IPS DF 19.7 (cell line): ENCODE results near the gene TLK1.

Experiments
- DNase-seq: peaks from one replicate; pipeline ENCODE4 v3.0.0-alpha.2; 2013; ENCODE audit warnings: low read depth, low spot score

The TLK1 gene

DNA sequence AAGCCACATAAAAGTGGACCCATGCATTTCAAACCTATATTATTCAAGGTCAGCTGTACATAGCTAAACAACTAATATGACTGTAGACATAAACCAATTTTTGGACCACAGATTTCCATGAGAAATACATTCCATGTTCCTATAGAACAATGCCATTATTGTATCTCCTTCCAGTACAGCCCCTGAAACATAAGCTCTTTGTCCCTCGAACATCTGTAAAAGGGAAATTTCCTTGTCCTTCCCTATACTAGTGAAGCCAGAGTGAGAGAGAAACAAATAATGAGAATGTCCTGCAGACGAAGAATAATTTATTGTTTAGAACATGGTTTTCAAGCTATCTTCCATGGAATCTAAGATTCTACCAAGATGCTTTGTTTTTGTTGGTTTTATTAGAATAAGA lies 156.3 kb downstream of the TLK1 start:
- DNase-seq: no peak

DNA sequence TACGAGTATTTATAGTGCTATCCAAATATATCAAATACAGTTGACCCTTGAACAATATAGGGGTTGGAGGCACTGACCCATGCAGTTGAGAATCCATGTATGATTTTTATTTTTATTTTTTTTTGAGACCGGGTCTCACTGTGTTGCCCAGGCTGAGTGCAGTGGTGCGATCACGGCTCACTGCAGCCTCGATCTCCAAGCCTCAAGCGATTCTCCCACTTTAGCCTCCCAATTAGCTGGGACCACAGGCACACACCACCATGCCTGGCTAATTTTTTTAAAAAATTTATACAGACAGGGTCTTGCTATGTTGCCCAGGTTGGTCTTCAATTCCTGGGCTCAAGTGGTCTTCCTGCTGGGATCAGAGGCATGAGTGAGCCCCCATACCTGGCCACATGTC lies 161.0 kb downstream of the TLK1 start:
- DNase-seq: no peak

DNA sequence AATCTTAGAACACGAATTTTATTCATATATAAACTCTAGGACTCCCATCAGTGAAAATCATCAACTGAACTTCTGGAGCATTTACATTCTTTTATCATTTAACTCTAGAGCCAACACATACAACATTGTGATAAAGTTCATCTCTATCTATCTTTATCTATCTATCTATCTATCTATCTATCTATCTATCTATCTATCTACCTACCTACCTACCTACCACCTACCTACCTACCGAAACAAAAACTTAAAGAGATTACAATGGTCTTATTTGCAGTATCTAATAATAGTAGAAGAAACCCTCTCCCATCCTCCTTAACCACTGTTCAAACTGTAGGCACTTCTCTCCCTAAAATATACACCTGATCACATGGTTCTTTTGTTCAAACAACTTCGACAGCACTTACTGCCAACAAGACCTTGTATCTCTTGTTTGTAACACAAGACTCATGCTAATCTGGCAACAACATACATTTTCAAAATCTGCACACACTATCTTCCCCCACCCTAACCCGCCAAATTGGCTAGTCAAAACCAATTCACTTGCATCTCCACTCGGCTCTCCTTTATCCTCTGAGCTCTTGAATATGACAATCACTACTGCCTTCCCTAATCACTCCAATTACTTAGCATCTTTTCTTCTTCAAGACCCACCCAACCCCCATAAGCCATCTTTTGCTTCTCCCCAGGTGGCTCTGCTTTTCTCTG lies 162.6 kb downstream of the TLK1 start:
- DNase-seq: no peak

DNA sequence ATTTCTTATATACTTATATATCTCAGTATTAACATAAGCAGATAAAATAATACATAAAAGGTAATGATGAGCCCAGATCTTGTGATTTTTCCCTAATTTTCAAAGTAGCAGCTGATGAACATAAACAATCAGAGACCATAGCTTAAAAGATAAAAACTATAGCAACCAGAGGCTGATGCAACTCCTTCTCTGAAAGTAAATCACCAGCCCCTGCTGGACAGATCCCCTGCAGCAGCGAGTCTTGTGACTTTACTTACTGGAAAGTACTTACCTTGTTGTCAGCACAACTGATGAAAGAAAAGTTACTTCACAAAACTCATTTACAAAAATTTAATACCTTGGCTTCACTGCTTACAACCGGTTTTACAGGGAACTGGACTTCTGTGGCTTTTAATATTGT lies 164.4 kb downstream of the TLK1 start:
- DNase-seq: no peak

DNA sequence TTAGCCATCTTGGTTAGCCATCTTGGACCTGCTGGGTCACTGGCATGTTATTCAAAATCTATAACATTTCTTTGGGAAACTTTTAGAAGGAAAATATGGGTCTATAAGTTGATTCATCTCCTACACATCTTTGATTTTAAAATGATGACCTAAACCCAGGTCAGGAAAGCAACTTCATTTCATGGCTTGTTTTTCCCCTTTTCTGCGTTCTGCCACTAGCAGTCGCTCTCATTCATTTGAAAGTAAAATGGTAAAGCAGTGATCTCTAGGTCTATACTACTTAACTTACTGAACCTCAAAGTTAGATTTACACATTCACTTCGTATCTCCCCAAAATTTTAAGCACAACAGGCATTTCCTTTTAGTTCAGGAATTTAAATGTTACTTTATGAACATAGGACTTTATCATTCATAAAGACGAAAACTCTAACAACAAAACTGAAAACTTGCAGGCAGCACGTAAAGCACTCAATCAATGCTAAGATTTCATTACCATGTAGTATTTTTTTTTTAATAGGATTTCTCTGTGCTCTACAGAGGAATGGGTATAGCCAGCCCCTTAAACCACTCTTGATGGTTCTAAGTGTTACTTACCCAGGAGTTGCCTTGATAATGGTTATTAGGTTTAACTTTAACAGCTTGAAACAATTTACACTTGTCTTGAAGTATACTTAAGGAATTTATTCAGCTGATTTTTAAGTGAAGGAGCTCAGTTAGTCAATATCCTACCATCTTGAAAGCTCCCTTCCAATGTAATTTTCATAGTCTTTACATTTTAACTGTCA lies 169.1 kb downstream of the TLK1 start:
- DNase-seq: no peak

DNA sequence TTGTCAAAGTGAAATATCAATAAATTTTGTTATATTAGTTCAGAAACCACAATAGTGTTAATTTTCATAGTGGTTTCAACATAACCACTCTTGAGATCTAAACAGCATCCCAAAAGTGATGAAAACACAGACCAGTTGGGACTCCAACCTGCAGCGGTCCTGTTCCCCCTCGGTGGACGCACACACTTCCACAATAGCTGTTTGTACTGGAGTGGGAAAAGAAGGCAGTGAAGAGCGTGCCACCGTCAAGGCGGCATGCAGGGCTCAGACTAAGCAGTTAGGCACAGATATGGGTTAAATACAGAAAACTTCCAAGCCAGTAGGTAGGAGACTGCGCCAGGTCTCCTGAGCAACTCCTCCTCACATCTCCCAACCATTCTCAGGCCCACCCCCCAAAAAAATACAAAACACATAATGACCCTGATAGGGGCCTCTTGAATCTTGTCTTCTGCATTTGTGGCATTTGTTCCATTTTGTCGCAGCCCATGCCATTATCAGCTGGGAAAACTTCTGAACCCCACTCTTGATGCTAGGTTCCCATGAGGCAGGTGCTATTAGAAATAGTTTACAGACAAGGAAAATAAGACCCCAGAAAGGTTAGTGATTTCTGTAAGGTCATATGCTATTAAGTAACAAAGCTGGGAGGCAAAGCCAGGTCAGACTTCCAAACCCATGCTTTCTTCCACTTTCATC lies 174.0 kb downstream of the TLK1 start:
- no peak for DNase-seq

DNA sequence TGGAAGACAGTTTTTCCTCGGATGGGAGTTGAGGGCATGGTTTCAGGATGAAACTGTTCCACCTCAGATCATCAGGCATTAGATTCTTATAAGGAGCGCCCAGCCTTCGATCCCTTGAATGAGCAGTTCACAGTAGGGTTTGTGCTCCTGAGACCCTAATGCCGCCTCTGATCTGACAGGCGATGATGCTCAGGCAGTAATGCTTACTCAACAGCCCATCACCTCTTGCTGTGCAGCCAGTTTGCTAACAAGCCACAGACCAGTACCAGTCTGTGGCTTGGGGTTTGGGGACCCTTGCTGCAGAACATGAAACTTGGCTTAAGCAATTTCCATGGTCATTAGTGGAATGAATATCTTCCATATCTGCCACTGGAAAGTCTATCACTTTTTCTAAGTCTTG lies 175.3 kb downstream of the TLK1 start:
- no peak for DNase-seq

DNA sequence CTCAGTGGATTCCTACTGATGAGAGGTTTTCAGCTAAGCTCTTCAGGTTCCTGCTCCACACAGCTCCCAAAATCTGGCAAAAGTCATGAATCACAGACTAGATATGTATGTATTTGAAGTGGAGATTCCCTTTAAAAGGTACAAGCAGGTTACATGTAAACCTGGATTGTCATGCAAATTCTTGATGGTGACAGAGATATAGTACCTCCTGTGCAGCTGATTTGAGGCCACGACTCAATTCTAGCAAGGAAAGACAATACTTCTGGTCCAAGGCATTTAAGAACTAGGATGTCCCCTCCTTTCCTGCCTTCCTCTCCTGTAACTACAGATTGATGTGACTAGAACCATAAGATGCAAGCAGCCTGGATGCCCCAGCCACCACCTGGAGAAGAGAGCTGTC lies 176.6 kb downstream of the TLK1 start:
- DNase-seq: no peak

DNA sequence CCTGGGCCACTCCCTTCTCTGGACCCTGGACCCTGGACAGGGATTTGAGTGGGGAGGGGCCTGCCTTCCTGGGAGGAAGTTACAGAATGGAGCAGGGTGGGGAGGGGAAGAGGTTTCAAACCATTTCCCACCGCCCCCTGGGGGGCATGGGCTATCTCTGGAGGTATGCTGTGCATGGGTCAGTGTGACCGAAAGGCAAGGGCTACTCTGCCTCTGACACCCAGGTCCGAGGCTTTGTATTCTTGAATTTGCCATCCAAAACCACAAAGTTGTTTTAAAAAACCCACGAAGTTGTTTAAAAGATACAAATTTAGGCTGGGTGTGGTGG lies 184.8 kb downstream of the TLK1 start:
- DNase-seq: no peak

DNA sequence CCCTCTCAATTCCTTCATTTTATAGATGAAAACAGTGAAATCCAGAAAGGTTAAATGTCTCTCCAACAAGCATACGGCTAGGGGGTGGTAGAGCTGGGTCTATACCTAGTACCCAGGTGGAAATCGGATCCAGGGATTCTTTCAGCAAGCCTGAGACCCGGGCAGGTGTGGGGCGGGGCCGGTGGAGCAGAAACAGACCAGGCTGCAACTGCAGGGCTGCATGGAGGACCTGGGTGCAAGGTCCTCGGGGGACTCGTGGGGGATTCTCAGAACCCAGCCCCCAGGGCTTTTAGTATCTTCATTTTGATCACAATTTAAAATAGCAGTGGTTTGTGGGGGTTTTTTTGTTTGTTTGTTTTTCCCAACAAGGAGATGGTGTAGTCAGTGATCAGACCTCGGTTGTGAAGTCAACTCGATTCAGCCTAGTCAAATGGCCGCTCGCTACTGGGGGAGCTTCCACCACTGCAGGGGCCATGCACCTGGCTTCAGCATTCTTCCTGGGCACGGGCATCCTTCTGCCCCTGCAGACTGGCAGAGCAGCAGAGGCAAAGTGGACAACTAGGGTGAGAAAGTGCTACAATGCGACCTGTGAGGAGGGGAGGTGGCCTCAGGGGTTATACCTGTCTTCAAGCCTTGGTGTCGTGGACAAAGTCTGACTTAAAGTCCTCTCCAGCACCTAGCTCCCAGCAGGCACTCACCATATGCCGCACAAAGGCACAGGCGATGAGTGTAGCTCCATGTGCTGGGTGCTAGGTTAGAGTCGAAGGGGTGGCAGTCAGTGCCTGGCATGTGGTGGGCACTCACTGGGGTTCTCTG lies 185.4 kb downstream of the TLK1 start:
- DNase-seq: no peak

DNA sequence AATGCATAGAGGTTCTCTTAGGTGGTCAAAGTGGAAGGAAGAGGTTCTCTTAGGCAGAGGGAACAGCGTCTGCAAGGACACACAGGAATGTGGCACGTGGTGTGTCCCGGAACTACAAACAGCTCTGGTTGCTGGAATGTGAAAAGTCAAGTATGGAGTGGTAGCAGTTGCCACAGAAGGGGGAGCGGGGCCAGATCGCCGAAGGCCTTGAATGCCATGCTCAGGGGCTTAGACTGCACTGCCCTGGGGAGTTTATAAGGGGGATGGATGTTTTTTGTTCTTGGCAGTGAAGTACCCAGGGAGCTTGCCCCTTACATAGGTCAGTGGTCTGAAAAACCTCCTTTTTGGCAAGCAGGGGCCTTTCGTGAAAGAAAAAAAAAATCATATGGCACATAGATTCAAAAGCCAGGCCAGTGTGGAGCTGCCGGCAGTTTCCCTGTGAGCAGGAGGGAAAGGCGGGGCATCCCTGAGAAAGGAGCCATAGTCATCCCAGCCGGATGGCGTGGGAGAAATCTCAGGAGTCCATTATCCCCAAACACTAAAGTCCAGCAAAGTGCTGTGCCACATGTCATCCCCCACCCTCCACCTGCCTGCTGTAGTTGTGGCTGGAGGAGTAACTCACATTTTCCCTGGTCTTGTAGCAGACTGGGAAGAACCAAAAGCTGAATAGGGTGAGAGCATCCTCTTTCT lies 186.2 kb downstream of the TLK1 start:
- DNase-seq: peak; percentile 23

DNA sequence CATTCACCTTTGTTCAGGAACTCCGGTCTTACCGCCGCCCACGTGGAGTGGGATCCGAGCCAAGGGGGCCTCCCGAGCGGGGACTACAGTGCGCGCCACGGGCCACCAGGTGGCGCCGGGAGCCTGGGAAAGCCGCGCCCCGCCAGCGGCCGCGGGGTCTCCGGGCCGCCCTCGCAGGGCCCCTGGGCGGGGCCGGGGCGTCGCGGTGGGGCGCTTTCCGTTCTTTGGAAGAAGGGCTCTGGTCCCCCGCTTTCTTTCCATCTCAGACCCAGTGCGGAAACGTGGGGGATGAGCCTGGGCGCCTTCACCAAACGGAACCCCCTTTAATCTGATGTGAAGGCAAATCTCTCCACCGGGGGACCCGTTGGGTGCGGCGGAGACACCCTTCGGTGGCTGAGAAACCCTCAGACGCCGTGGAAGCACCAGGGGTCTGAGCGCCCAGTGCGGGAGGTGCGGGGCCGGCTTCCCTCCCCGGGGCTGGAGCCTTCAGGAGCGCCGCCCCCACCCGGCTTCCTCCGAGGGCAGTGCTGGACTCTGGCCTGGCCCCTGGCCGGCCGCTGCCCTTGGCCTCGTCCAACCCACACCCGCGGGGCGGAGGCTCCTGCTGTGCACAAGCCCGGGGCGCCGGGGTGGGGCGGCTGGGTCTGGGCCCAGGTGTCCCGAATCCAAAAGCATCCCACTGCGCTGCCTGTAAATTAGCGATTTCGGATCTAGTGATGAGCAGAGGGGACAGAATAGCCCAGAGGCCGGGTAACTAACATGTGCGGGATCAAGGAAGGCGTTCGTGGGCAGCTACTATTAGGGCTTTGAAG lies 187.0 kb downstream of the TLK1 start:
- peak; percentile 23 for DNase-seq

DNA sequence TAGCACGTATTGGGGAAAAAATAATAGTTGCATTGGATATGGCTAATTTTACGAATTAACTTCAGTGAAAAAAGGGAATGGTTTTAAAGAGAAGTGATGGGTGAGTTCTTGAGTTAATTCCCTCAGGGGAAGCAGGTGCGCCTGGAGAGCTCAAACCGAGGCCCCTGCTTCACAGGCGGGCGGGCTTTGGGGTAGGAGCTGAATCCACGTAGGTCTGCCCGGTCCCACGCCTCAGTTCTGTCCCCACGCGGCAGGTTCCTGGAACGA lies 187.5 kb downstream of the TLK1 start:
- DNase-seq: no peak

DNA sequence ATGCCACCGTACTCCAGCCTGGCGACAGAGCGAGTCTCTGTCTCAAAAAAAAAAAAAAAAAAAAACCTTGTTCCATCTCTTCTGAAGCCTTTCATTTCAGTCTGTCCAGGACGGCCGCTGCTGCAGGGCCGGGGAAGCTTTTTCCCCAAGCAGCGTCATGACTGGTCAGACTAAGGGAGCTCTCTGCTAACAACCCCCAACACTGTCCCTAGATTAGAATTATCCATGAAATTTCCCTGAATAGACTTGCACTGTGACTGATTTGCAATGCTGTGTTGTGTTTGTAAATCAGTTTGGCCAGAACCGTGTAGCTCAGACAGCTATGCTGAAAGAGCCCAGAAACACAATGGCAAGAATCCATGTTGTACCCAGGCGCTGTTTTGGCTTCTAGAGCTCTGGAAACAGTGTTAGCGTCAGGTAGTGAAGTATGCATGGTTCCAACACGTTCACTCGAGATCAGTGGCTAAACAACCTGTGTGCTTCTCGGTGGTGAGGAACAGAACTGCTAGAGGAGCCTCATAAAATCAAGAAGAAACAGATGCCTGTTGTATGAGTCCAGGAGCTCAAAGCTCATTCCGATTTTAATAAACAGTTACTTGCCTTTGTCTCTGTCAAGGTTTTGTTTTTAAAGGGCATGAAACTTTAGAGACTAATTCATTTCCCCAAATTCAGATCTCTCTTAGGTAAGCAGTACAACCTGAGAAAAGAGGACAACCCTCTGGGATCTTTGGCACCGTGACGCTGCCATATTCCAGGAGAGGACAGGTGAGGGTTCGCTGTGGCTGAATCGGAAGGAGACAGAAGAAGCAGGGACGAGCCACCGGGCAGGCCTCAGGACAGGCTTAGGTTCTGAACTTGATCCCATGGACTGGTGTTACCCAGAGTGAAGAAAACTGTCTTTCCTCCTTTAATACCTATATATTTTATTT lies 188.1 kb downstream of the TLK1 start:
- no peak for DNase-seq

DNA sequence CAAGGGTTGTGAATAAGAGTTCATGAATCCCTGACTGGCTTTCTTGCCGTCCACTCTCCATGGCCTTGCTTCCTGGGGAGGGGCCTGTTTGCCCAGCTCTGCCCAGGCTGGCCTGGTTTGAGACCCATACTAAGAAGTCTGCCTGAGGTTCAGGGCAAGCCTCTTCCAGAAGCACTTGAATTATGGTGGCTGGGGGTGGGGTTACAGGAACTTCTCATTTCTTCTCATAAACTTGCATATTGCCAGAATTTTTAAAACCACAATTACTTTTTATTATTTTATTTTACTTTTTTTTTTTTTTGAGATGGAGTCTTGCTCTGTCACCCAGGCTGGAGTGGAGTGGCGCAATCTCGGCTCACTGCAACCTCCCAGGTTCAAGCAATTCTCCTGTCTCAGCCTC lies 189.6 kb downstream of the TLK1 start:
- no peak for DNase-seq

DNA sequence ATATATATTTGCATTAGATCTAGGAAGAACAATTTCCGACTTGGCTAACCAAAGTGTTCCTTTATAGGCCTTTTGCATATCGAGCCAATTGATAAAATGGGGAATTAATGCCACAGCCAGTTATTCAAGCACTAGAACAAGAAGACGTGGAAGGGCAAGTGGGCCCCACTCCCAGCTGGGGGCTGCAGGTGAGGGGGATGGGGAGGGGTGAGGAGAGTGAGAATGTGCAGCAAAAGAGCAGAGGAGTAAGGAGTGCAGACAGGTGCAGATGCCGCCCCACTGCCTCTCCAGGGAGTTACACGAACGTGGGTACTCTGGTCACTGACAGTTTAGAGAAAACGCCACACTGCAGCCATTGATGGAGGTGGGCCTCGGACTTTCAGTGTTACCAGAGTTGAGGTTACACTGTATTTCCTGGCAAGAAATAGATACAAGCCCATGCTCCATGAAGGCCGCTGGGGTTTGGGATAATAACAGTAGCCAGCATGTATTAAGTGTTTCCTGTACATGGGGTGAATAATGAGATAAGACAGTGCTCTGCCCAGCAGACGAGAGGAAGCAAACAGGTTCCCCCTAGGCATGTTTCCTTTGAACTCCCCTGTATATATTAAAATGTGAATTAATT lies 190.7 kb downstream of the TLK1 start:
- DNase-seq: no peak

DNA sequence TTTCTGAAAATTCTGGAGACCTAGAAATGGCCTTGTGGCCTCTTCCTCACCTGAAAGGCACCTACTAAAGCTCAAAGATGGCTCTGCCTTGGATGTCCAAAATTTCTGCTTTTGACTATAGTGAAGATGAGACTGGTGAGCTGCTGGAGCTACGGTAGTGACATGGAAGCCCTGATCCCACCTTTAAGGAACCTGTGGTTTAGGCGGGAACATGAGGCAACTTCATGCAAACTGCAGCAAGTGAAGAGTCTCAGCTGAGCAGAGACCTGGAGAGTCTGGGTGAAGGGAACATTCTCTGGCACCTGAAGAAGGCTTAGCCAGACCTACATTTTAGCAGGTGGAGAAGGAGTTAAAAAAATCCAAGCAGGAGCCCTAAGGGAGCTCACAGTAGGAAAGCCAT lies 191.7 kb downstream of the TLK1 start:
- no peak for DNase-seq

DNA sequence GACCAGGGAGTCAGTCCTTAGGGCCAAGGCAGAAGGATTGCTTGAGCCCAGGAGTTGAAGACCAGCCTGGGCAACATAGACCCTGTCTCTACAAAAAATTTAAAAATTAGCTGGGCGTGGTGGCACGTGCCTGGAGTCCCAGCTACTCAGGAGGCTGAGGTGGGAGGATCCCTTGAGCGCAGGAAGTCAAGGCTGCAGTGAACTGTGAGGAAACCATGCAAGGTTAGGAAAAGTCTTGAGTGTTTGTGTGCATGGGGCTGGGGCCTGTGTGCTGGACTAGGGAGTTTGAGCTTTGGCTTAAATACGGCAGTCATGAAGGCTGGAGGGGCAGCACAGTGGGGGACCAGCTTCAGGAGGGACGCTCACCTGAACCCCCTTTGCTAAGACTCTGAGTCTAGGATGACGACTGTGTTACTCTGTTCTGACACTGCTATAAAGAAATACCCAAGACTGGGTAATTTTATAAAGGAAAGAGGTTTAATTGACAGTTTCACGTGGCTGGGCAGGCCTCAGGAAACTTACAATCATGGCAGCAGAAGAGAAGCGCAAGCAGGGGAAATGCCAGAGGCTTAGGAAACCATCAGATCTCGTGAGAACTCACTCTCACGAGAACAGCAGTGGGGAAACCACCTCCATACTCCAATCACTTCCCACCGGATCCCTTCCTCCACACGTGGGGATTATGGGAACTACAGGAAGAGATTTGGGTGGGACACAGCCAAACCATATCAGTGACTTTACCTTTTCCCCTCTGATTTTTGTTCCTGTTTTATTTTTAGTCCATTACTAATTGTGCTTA lies 192.3 kb downstream of the TLK1 start:
- DNase-seq: no peak

DNA sequence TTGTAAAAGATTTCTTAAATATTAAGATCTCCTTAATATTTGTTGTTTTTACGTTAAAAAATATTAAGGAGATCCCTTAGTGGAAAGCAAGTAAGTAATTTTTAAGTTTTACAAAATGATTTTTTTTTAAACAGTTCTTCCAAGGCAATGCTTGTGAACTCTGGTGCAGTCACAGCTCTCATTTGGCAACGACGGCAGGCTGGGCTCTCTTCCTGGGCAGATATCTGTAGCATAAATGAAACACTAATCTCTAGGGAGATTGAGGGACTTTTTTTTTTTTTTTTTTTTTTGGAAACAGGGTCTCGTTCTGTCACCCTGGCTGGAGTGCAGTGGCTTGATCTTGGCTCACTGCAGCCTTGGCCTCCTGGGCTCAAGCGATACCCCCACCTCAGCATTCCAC lies 193.1 kb downstream of the TLK1 start:
- DNase-seq: no peak
